ENCODE data around the gene HIPK2.

The HIPK2 gene

DNA sequence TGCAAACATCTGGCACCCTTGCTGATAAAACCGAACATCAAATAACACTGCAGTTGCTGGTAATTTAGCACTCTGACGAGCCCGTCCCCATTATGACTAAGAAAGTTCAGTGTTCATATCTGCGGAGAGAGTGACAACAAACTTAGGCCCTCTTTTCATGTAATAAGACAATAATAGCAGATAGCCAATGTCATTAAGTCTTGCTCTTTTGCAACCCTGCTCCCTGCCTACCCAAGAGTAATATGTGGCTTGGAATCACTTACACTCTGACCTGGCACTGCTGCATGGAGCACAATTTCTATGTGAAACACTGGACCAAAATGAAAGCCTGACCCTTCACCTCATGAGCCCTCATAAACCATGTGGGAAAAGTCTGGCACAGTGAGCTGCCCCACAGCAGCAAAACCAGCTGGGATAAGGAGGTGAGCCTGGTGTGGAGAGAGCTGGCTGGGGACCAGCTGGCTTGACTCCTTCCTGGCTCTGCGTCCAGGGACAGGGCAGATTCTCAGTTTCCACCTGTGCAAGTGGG, 86.5 kb downstream of the HIPK2 start:
- no peaks in the 10 kb centered on the region for H3K27me3 Mint-ChIP-seq
- peaks cover 44% of the 10 kb centered on the region for H3K36me3 Mint-ChIP-seq
- H3K9me3 Mint-ChIP-seq, result peaks cover 1% of the 10 kb centered on the region
- no peak overlapping the region for H3K4me3 Mint-ChIP-seq
- peaks cover 26% of the 10 kb centered on the region for H3K4me1 Mint-ChIP-seq
- no peak overlapping the region for H3K27ac Mint-ChIP-seq
- DNase-seq (ENCODE audit: low spot score in 2 of 2) (no peak), ATAC-seq (ENCODE audit: low read depth) (no peak)

DNA sequence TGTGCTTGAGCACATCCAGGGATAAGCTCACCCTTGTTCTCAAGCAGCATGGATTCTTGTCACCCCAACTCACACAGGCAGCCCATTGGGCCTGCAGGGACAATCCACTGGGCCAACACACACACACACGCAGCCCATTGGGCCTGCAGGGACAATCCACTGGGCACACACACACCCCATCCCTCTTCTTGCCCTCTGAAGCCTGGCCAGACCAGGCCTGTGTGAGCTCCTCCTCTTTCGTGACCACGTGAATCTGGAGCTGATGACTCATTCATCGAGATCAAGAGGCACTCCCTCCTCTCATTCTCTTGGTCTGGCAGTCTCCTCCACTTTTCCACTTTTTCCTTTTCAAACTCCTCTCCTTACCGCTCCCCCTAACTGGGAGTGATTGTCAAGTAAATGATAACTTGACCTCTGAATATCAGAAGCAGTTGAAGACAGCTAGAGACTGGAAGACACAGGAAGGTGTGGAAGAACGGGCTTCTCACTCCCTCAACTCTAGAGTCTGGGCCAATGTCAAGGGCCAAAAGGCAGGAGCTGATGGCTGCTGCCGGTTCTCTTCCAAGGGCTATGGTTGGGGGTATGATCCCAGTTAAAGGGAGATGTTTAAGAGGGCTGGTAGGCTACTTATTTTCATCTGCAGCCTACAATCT, 89.7 kb downstream of the HIPK2 start:
- no peaks in the 10 kb centered on the region for H3K27me3 Mint-ChIP-seq
- H3K4me3 Mint-ChIP-seq, result no peak overlapping the region
- H3K9me3 Mint-ChIP-seq, result peaks cover 6% of the 10 kb centered on the region
- peaks cover 14% of the 10 kb centered on the region for H3K4me1 Mint-ChIP-seq
- DNase-seq (ENCODE audit: low spot score in 2 of 2) (no peak), ATAC-seq (ENCODE audit: low read depth) (no peak)
- H3K27ac Mint-ChIP-seq, result no peak overlapping the region
- H3K36me3 Mint-ChIP-seq, result peaks cover 44% of the 10 kb centered on the region

DNA sequence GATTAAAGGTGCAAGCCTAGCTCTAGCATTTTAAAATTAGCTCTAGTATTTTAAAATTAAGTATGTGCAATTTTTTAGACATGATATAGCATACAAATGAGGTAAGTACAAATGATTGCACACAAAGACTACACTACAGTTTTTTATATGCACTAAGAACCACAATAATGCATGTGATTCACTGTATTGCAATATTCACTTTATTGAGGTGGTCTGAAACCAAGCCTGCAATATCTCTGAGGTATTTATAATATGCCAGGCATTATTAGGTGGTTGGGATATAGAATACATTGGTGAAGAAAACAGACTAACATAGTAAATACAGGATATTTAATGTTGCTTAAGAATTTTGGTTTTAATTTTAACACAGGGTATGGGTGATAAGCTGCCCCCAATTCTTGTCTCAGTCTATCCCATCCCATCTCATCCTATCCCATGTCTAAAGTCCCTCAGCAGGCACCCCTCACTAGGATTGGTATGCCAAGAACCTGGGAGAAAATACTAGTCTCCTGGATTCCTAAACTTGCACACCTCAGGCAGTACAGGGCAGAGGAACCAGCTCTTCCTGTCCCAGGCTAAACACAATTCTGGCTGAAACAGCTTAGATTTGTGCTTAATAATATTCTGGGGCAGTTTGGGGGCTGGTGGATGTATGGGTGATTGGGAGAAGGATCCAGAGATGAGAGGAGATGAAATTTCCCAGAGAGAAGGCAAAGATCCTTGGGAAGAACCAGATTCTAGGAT, 90.4 kb downstream of the HIPK2 start:
- Mint-ChIP-seq H3K4me3 (no peak overlapping the region), H3K9me3 (peaks cover 6% of the 10 kb centered on the region), H3K4me1 (peaks cover 18% of the 10 kb centered on the region), H3K36me3 (peaks cover 42% of the 10 kb centered on the region), H3K27ac (peak overlapping the region; percentile 48), H3K27me3 (no peaks in the 10 kb centered on the region)
- ATAC-seq (ENCODE audit: low read depth), result no peak
- no peak for DNase-seq (ENCODE audit: low spot score in 2 of 2)

GRCh38 chr7:139683137-139683921, 94.5 kb downstream of the HIPK2 start:
- ATAC-seq (ENCODE audit: low read depth) (peak; percentile 34), DNase-seq (ENCODE audit: low spot score in 2 of 2) (no peak)
- H3K4me3 Mint-ChIP-seq, result no peak overlapping the region
- H3K27ac Mint-ChIP-seq, result peak overlapping the region; percentile 89
- H3K9me3 Mint-ChIP-seq, result peaks cover 6% of the 10 kb centered on the region
- H3K4me1 Mint-ChIP-seq, result peaks cover 27% of the 10 kb centered on the region
- H3K27me3 Mint-ChIP-seq, result no peaks in the 10 kb centered on the region
- H3K36me3 Mint-ChIP-seq, result peaks cover 30% of the 10 kb centered on the region

DNA sequence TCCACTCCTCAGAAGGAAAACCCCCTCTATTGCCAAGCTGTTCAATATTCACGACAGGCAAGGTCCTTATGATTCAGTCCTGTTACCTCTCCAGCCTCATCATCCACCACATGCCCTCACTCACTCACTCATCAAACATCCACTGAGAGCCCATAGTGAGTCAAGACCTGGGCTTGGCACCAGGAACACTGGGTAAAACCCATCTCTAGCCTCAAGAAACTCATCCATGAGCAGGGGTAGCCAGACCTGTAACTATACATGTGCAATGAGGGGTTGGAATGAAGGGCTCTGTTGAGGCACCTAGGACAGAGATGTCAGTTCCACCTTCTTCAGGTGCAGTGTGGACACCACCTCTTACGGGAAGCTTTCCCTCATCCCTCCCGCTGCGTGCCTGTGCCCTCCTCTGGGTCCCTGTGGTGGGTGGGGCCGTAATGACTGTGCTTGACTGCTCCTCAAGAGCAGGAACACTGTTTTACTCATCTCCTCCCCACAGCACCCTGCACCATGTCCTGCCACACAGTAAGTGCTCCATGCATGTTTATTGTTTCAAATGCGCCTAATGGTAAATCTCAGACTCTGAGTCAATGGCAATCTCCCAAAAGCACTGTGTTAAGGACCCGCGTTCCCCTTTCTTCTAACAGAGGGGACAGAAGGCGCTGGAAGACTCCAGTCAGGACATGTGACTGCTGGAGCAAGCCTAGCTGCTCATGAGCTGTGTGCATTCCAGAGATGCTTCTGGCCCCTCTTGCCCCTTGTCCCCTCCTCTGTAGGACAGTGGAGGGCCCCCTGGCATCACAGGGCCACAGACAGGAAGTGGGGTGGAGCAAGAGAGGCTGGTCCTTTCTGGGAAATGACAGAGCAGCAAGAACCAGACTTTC, 95.4 kb downstream of the HIPK2 start:
- peak overlapping the region; percentile 89 for H3K27ac Mint-ChIP-seq
- no peaks in the 10 kb centered on the region for H3K27me3 Mint-ChIP-seq
- peaks cover 25% of the 10 kb centered on the region for H3K36me3 Mint-ChIP-seq
- H3K4me3 Mint-ChIP-seq, result peak overlapping the region; percentile 43
- DNase-seq (ENCODE audit: low spot score in 2 of 2) (no peak), ATAC-seq (ENCODE audit: low read depth) (peak; percentile 59)
- peaks cover 31% of the 10 kb centered on the region for H3K4me1 Mint-ChIP-seq
- peaks cover 6% of the 10 kb centered on the region for H3K9me3 Mint-ChIP-seq

DNA sequence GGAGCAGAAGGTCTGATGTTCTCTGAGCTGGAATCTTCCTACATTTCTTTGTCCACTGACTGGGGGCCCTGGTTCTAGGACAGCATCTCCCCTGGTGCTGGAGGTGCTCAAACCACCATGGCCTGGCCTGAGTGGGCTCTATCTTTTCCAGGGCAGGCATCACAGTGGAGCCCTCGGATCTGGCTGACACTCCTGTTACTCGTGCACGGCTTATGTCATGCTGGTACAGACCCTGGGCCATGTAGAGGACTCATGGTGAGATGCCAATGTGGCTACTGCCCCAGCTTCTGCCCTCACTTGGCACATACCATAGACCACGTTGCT, 96.0 kb downstream of the HIPK2 start:
- peaks cover 31% of the 10 kb centered on the region for H3K4me1 Mint-ChIP-seq
- ATAC-seq (ENCODE audit: low read depth), result no peak
- DNase-seq (ENCODE audit: low spot score in 2 of 2), result no peak
- H3K27me3 Mint-ChIP-seq, result no peaks in the 10 kb centered on the region
- H3K27ac Mint-ChIP-seq, result peak overlapping the region; percentile 89
- H3K4me3 Mint-ChIP-seq, result no peak overlapping the region
- H3K36me3 Mint-ChIP-seq, result peaks cover 24% of the 10 kb centered on the region
- peaks cover 6% of the 10 kb centered on the region for H3K9me3 Mint-ChIP-seq

GRCh38 chr7:139681463-139681755, 96.4 kb downstream of the HIPK2 start:
- DNase-seq (ENCODE audit: low spot score in 2 of 2) (no peak), ATAC-seq (ENCODE audit: low read depth) (no peak)
- H3K36me3 Mint-ChIP-seq, result peaks cover 20% of the 10 kb centered on the region
- H3K9me3 Mint-ChIP-seq, result peaks cover 5% of the 10 kb centered on the region
- H3K4me1 Mint-ChIP-seq, result peaks cover 32% of the 10 kb centered on the region
- no peak overlapping the region for H3K4me3 Mint-ChIP-seq
- no peaks in the 10 kb centered on the region for H3K27me3 Mint-ChIP-seq
- peak overlapping the region; percentile 78 for H3K27ac Mint-ChIP-seq

DNA sequence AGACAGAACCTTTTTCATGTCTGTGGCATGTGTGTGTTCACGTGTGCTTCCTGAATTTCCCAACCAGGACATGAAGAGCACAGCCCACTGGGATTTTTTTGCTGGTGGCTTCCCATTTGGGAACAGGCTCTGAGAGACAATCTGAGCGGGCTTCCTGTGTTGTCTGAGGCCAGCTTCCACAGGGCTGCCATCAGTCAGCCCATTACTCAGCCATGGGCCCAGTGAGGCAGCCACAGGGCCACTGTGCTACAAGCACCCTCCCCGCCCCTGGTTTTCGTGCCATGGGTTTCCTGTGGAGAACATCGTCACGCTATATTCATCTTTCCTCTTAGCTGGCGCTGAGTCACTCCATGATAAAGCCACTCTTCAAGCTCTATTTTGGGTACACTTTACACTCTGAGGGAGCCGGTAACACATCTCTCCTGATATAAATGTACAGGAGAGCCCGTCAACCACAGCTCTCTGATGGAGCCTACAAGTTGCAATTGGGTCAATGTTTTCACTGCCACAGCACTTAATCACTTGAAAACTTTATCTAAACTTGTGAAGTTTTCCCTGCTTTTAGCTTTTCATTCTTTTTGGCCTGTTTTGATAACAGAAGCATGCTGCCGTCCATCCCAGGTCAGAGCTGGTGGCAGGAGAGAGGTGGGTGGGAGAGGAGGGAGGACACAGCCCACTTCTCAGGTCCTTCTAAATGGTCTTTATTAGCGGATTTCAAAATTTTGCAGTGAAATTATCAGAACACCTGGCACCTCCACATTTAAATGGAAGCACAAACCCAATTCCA, 96.9 kb downstream of the HIPK2 start:
- H3K27me3 Mint-ChIP-seq, result no peaks in the 10 kb centered on the region
- H3K9me3 Mint-ChIP-seq, result peaks cover 2% of the 10 kb centered on the region
- DNase-seq (ENCODE audit: low spot score in 2 of 2) (no peak), ATAC-seq (ENCODE audit: low read depth) (no peak)
- peaks cover 17% of the 10 kb centered on the region for H3K36me3 Mint-ChIP-seq
- H3K4me1 Mint-ChIP-seq, result peaks cover 36% of the 10 kb centered on the region
- H3K27ac Mint-ChIP-seq, result peak overlapping the region; percentile 78
- no peak overlapping the region for H3K4me3 Mint-ChIP-seq

DNA sequence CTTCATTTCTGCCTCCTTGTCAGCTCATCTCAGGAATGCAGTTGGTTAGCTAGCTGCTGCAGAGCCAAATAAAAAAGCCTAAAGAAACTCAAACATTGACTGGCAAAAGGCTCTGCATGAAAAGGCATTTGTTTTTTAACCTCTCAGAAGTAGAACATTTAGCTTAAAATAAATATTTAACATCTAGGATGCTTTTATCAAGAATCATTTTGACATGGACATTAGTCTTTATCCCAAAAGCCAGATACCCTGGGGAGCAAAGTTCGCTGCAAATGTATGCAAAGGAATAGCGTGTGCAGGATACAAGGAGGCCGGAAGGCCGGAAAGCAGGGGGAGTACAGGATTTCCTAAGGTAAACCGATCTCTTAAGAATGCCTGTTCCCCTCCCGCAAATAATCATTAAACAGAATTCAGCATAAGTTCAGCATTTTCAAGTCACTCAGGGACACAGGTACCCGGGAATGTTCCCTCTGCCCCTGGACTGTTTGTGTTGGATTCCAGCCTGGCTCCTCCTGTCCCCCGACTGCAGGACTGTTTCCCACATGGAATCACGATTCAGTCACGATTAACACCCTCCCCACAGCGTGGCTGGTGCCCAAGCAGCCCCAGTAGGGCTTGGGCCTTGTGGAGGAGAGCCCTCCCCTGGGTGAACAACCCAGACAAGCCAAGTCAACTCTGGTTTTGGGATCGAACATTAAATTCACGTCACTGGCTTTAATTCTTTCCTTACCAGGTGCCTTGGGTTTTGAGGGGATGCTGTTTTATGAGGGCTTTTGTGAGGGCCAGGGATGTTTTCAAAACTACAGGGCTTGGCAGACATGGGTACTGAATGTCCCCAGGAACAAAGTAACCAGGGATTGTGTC, 97.8 kb downstream of the HIPK2 start:
- H3K4me1 Mint-ChIP-seq, result peaks cover 44% of the 10 kb centered on the region

GRCh38 chr7:139676390-139676789, 101.4 kb downstream of the HIPK2 start:
- H3K36me3 Mint-ChIP-seq, result peaks cover 9% of the 10 kb centered on the region
- peaks cover 39% of the 10 kb centered on the region for H3K4me1 Mint-ChIP-seq
- H3K27me3 Mint-ChIP-seq, result no peaks in the 10 kb centered on the region
- H3K27ac Mint-ChIP-seq, result peak overlapping the region; percentile 92
- DNase-seq (ENCODE audit: low spot score in 2 of 2) (no peak), ATAC-seq (ENCODE audit: low read depth) (no peak)
- H3K4me3 Mint-ChIP-seq, result no peak overlapping the region
- H3K9me3 Mint-ChIP-seq, result no peaks in the 10 kb centered on the region

More for the DNA sequence above, 97.8 kb downstream of the HIPK2 start:
- no peaks in the 10 kb centered on the region for H3K27me3 Mint-ChIP-seq
- H3K27ac Mint-ChIP-seq, result peak overlapping the region; percentile 78
- no peaks in the 10 kb centered on the region for H3K9me3 Mint-ChIP-seq
- H3K4me3 Mint-ChIP-seq, result no peak overlapping the region
- DNase-seq (ENCODE audit: low spot score in 2 of 2) (no peak), ATAC-seq (ENCODE audit: low read depth) (no peak)
- peaks cover 12% of the 10 kb centered on the region for H3K36me3 Mint-ChIP-seq

GRCh38 chr7:139675127-139676125, 102.4 kb downstream of the HIPK2 start:
- peak overlapping the region; percentile 92 for H3K27ac Mint-ChIP-seq
- no peak overlapping the region for H3K4me3 Mint-ChIP-seq
- no peak for DNase-seq (ENCODE audit: low spot score in 2 of 2)
- ATAC-seq (ENCODE audit: low read depth), result peak; percentile 17
- H3K9me3 Mint-ChIP-seq, result no peaks in the 10 kb centered on the region
- no peaks in the 10 kb centered on the region for H3K27me3 Mint-ChIP-seq
- H3K4me1 Mint-ChIP-seq, result peaks cover 34% of the 10 kb centered on the region
- H3K36me3 Mint-ChIP-seq, result peaks cover 9% of the 10 kb centered on the region
